ENCODE measurements around the gene CYB561D2. TPM values are rescaled to one million over a fixed set of nuclear protein-coding genes. Genes with fewer than 3 reads are reported as not detected.

The CYB561D2 gene
- total and polyA plus RNA-seq, 2 experiments from 2014 or later = 10.7 to 23.8 TPM

DNA sequence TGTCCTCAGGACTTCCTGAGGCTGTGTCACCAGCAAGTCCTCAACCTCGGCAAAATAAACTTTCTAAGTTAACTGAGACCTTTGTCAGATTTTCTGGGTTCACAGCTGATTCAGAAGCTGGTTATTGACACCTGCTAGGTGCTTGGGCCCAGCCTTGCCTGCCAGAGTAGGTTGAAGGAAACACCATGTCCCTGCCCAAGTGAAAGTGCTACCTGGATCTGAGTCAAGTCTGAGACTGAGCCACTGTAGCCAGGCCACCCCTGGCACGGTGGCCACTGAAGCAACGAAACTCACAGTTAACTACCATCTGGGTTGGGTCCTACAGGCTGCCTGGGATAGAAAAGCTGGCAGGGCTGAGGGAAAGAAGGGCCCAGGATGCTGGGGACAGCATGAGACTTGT is 36.3 kb upstream of the CYB561D2 start:
- H3K27ac ChIP-seq = no peak overlapping the region
- H3K36me3 ChIP-seq = peaks cover 19% of the 10 kb centered on the region
- no peaks in the 10 kb centered on the region for H3K27me3 ChIP-seq
- TF ChIP-seq, protein P1, sequence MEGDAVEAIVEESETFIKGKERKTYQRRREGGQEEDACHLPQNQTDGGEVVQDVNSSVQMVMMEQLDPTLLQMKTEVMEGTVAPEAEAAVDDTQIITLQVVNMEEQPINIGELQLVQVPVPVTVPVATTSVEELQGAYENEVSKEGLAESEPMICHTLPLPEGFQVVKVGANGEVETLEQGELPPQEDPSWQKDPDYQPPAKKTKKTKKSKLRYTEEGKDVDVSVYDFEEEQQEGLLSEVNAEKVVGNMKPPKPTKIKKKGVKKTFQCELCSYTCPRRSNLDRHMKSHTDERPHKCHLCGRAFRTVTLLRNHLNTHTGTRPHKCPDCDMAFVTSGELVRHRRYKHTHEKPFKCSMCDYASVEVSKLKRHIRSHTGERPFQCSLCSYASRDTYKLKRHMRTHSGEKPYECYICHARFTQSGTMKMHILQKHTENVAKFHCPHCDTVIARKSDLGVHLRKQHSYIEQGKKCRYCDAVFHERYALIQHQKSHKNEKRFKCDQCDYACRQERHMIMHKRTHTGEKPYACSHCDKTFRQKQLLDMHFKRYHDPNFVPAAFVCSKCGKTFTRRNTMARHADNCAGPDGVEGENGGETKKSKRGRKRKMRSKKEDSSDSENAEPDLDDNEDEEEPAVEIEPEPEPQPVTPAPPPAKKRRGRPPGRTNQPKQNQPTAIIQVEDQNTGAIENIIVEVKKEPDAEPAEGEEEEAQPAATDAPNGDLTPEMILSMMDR (IDR thresholded peaks at IDR 0.05; ENCODE audit: low read depth, low read length) = no peak
- no peak for DNase-seq (ENCODE audit: low read depth in 1 of 2, low spot score in 1 of 2)
- no peaks in the 10 kb centered on the region for H3K9me3 ChIP-seq (ENCODE audit: low read depth)
- H3K4me1 ChIP-seq (ENCODE audit: low read depth) = no peaks in the 10 kb centered on the region
- no peak overlapping the region for H3K4me3 ChIP-seq

DNA sequence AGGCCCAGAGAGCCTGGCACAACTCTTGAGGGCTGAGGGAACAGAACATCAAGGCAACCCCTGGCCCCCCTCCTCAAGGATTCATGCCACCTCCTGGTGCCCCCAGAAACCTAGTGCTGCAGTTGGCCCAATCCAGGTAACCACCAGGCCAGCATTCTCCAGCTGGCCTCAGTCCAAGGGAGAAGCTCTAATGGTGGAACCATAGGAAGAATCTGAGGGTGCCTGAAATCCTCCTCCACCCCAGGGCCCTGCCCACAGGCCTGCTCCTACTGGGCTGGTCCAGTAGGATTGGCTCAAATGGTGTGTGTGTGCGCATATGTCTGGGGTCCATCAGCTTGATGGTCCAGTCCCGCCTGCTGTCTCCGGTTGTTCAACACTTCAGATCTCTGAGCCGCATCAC is 35.8 kb upstream of the CYB561D2 start:
- no peaks in the 10 kb centered on the region for H3K27me3 ChIP-seq
- H3K36me3 ChIP-seq = peaks cover 24% of the 10 kb centered on the region
- H3K4me3 ChIP-seq = no peak overlapping the region
- DNase-seq (ENCODE audit: low read depth in 1 of 2, low spot score in 1 of 2) = no peak
- TF ChIP-seq, protein P1 (IDR thresholded peaks at IDR 0.05; ENCODE audit: low read depth, low read length) = no peak
- no peaks in the 10 kb centered on the region for H3K9me3 ChIP-seq (ENCODE audit: low read depth)
- H3K27ac ChIP-seq = no peak overlapping the region
- peaks cover 4% of the 10 kb centered on the region for H3K4me1 ChIP-seq (ENCODE audit: low read depth)

DNA sequence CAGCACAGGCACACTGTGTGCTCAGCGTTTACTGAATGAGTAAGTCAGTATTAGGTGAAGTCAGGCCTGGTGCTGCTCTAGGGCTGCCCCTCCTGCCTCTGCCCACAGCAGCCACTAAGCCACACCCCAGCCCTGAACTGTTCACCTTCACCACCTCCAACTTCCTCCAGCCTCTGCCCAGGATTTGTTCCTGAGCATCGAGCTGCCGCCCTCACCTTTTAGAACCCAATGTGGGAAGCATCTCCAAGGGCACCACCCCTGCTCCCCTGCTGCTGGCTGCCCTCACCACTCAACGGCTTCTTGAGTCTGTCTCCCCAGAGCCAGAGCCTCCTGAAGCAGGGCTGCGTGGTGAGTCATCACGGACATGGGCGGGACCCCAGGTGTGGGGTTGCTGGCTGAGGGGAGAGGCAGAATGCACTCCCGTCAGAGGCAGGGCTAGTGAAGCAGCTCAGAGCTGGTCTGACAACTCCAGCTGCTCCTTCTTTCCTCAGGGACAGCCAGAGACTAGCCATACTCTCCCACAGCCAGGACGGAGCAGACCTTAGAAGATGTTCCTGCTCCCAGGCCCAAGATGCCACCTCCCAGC is 33.9 kb upstream of the CYB561D2 start:
- peaks cover 10% of the 10 kb centered on the region for H3K4me1 ChIP-seq (ENCODE audit: low read depth)
- TF ChIP-seq, protein P1 (IDR thresholded peaks at IDR 0.05; ENCODE audit: low read depth, low read length) = no peak
- H3K36me3 ChIP-seq = peaks cover 24% of the 10 kb centered on the region
- H3K9me3 ChIP-seq (ENCODE audit: low read depth) = no peaks in the 10 kb centered on the region
- no peaks in the 10 kb centered on the region for H3K27me3 ChIP-seq
- H3K4me3 ChIP-seq = no peak overlapping the region
- no peak for DNase-seq (ENCODE audit: low read depth in 1 of 2, low spot score in 1 of 2)
- no peak overlapping the region for H3K27ac ChIP-seq

DNA sequence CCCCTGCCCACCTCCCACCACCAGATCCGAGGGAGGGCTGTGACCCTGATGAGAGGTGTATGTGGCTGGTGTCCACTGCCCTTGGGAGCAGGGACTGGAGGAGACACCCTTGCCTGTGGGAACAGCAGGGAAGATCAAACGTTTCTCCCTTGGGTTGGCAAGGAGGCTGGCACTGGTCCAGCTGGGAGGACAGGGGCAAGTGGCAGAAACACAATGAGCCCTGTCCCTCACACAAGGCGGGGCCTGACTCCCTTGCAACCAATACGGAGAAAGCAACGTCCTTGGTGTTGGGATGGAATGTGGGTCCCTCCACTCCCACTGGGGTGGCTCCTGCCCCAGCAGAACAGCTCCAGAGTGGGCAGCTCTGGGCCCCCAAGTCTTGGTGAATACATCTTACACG is 33.4 kb upstream of the CYB561D2 start:
- Histone ChIP-seq H3K4me1 (ENCODE audit: low read depth) (peaks cover 15% of the 10 kb centered on the region), H3K4me3 (no peak overlapping the region), H3K27ac (no peak overlapping the region), H3K9me3 (ENCODE audit: low read depth) (no peaks in the 10 kb centered on the region), H3K27me3 (no peaks in the 10 kb centered on the region), H3K36me3 (peaks cover 24% of the 10 kb centered on the region)
- TF ChIP-seq, protein P1 (IDR thresholded peaks at IDR 0.05; ENCODE audit: low read depth, low read length) = no peak
- no peak for DNase-seq (ENCODE audit: low read depth in 1 of 2, low spot score in 1 of 2)

DNA sequence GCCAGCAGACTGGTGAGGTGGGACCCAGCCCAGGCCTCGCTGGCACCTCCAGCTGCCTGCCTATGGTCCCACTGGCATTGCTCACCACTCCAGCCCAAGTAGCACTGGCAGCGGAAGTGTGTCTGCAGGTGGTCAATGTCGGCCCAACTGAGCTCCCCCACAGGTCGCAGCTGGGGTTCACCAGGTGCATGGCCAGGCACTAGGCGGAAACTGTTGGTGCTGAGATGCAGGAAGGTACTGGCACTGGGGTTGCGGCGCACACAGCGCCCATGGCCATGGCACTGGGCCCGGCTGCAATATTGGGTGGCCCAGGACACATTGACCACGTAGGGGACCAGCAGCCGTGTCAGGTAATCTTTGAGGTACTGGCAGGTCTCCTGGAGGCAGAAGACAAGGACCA is 32.5 kb upstream of the CYB561D2 start:
- no peak for DNase-seq (ENCODE audit: low read depth in 1 of 2, low spot score in 1 of 2)
- Histone ChIP-seq H3K27me3 (no peaks in the 10 kb centered on the region), H3K36me3 (peaks cover 24% of the 10 kb centered on the region), H3K4me1 (ENCODE audit: low read depth) (peaks cover 21% of the 10 kb centered on the region), H3K27ac (no peak overlapping the region), H3K4me3 (no peak overlapping the region), H3K9me3 (ENCODE audit: low read depth) (no peaks in the 10 kb centered on the region)
- TF ChIP-seq, protein P1 (IDR thresholded peaks at IDR 0.05; ENCODE audit: low read depth, low read length) = no peak
